ENCODE data around the gene PPP1R26. TPM values are rescaled to one million over a fixed set of nuclear protein-coding genes. Genes with fewer than 3 reads are reported as not detected.

PPP1R26 gene
- total RNA-seq, 1 experiment from 2014 or later = 41.0 TPM

GRCh38 chr9:135463140-135463539, 16.4 kb upstream of the PPP1R26 start:
- DNase-seq (ENCODE audit: low spot score) = peak; percentile 29

- no peak for DNase-seq (ENCODE audit: low spot score)
These were observed 15.4 kb upstream of the PPP1R26 start for GRCh38 chr9:135464181-135464580.

- DNase-seq (ENCODE audit: low spot score) = peak; percentile 22
These were observed 10.6 kb upstream of the PPP1R26 start for GRCh38 chr9:135468854-135469521.

- DNase-seq (ENCODE audit: low spot score) = no peak
These were observed 7.6 kb upstream of the PPP1R26 start for GRCh38 chr9:135471791-135472640.

DNA sequence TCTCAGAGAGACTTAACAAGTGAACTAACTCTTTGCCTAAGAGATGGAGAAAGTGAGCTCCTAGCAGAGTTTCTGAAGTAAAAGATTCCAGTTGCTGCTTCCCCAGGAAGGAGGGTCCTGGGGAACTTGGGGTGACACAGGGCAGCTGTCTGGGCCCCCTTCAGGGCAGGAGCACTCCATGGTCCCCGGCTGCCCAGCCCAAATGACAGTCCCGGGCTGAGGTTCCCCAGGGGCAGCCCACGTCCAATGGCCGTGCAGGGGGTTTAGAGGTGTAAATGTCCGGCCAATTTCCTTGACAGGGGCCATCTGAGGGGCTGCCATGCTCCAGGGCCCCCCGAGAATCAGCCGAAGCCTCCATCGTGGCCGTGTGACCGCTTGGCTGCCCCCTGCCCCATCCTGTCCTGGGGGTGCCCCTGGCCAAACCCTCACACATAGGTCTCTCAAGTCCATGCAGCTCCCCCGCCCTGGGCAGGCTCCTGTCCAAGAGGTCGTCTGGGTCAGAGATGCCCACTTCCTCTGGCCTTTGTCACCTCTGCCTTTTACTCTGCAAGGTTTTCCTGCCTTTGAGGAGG, 5.5 kb upstream of the PPP1R26 start:
- DNase-seq (ENCODE audit: low spot score) = no peak

DNA sequence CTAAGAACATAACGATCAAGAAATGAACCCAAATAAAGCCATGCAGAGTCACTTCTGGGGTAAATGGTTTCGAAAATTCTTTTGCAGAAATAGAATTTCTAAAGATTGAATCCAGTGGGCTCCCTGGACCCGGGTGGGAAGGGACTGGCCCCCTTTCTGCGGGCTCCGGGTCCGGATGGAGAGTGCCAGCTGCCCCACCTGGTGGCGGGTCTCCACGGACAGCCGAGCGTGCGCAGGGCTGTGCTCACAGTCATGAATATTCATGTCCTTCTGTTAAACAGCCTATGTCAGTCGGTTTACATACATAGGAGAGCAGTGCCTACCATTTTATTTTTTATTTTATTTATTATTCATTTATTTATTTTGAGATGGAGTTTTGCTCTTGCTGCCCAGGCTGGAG, 4.7 kb upstream of the PPP1R26 start:
- no peak for DNase-seq (ENCODE audit: low spot score)

- no peak for DNase-seq (ENCODE audit: low spot score)
These were observed 2.8 kb upstream of the PPP1R26 start for GRCh38 chr9:135476561-135477355.

GRCh38 chr9:135478191-135478590, 1.4 kb upstream of the PPP1R26 start:
- DNase-seq (ENCODE audit: low spot score) = no peak

- DNase-seq (ENCODE audit: low spot score) = peak; percentile 50
These were observed 633 bp upstream of the PPP1R26 start for GRCh38 chr9:135478829-135479468.

DNA sequence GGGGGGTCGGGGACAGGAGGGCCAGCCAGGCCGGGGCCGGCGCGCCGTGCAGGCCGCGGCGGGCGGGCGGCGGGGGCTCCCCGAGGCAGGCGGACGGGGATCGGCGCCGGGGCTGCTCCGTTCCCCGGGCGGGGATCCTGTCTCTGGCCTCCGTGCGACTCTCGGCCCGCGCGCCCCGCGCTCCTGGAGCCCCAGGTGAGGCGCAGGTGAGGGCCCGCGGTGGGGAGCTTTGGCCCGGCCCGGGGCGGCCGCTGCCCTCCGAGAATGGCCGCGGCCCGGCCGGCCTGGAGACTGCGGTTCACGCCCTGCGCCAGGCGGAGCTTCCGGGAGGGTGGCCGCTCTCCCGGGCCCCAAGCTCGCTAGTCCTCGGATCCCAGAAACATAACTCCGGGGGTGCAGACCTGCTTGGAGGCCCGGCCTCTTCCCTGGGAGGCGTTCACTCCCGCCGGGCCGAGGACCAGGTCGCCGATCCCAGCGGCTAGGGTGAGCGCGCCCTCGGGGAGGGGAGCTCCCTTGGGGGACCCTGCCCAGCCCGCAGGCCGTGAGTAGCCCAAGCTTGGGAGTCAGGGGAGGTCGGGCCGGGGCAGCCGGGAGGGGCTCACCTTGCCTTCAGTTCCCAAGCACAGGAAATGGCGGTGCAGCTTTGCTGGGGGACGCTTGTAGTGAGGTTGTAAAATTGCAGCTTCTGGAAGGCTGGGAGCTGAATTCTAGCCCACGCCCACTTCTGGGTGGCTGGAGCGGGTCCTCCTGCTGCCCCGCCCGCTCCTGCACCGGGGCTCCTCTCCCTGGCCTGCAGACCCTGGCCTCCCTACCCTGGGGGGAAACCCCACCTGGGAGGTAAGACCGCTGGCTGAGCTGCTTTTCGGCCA, 723 bp downstream of the PPP1R26 start:
- DNase-seq (ENCODE audit: low spot score) = peak; percentile 40

GRCh38 chr9:135480940-135481310, 1.3 kb downstream of the PPP1R26 start:
- no peak for DNase-seq (ENCODE audit: low spot score)

DNA sequence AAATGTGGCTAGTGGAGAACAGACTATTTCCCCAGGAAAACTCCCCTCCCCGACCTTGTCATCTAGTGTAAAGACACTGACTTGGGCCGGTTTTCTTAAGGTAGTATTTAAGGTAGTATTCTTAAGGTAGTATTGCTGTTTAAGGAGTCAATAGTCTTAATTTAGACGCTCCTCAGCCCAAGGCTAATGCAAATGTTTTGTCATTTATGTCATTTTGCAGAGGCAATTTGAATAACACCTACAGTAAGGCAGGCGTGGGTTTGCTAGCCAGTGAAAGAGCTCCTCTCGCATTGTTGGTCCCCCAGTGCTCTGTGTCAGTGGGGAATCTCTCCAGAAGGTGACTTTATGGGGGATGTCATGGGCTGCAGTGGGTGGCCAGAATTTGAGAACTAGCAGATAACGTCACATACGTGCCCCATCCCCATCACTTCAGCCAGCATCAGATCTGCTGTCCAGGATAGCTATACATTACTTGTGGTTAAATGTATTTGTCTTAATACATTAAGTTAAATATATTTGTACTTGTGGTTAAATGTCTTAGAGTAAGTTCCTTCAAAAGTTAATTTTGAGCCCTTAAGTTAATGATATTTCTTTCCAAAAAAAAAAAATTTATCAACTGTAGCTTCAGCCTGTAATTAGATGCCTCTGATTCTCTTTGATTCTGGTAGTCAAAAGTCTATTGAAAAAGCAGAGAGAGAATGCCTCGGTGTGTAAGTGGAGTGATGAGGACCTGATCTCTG, 2.6 kb downstream of the PPP1R26 start:
- no peak for DNase-seq (ENCODE audit: low spot score)

DNA sequence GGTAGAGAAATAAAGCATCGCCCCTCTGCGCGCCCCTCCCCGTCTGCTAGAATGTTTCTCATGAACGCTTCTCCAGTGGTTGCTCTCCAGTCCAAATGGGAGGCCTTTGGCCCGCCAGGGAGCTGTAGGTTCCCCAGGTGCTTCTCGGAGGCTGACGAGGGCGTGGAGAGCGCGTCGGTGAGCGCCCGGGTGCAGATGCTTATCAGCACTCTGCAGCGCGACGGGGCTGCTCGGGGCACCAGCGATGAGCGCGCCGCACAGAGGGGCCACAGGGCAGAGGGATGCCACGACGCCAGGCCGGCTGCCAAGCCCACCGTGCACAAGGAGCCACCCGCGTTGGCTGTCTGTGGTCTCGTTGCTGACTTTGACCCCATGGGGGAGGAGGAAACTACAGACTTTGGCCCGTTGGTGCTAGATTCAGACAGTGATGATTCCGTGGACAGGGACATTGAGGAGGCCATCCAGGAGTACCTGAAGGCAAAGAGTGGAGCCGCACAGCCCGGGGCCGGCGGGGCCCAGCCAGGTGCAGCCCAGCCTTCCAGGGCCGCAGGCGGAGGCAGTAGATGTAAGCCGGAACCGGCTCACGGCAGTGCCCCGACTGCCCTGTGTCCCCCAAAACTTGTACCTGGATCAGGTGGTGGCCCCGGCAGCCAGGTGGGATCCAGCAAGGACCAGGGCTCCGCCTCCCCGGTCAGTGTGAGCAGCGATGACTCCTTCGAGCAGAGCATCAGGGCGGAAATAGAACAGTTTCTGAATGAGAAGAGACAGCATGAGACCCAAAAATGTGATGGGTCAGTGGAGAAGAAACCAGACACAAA, 5.1 kb downstream of the PPP1R26 start:
- DNase-seq (ENCODE audit: low spot score) = no peak

- no peak for DNase-seq (ENCODE audit: low spot score)
These were observed 5.8 kb downstream of the PPP1R26 start for GRCh38 chr9:135485385-135485784.

DNA sequence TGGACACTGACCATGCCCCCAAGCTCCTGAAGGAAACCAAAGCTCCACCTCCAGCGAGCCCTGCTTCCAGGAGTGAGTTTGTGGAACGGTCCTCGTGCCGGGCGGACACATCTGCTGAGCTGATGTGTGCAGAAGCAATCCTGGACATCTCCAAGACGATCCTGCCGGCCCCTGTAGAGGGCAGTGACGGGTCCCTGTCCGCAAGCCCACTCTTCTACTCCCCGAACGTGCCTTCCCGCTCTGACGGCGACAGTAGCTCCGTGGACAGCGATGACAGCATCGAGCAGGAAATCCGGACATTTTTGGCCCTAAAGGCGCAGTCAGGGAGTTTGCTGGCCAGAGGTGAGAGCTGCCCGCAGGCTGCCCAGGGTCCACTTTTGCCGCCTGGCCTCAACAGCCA, 6.2 kb downstream of the PPP1R26 start:
- DNase-seq (ENCODE audit: low spot score) = no peak

GRCh38 chr9:135486267-135487065, 6.9 kb downstream of the PPP1R26 start:
- DNase-seq (ENCODE audit: low spot score) = no peak

DNA sequence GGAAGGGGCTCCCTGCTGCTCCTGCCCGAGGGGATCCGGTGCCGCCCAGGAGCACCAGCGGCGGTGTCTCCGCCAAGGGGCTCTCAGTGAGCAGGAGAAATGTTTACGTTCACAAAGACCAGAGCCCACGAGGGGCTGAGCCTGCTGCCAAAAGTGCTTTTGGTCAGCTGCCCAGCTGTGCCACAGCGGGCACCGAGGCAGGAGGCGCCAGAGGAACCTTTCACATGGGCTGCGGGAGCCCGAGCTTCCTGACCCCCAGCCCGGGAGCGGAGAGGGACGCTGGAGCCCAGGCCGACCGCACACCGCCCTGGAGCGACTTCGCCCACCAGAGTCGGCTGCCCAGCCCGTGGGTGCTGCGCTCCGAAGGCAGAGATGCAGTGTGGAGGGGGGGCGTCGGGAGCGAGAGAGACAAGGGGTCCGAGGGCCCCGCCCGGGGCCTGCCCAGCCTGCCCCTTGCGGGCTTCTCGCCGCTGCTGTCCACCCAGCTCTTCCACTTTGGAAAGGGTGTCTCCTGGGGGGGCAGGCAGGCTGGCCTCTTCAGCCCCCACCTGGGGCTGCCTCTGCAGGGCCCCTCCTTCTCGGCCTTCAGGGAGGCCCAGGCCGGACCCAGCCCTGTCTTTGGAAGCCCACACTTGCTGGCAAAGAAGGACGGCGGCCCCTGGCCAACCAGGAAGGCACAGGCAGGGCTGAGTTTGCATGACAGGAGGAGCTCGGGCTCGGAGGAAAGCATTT, 7.9 kb downstream of the PPP1R26 start:
- no peak for DNase-seq (ENCODE audit: low spot score)
